Body of pancreas (tissue), 4 donors: Measurements from ENCODE around the gene CSPG4. TPM values are rescaled to one million over a fixed set of nuclear protein-coding genes. Genes with fewer than 3 reads are reported as not detected.

ENCODE experiments used
- ATAC-seq: fragments of 150-250 bp; one replicate; pipeline ENCODE4 v1.9.1; 2016
- DNase-seq, 4 donors: peaks; one replicate each; pipeline ENCODE4 v3.0.0-alpha.2; 2019
- H3K27ac ChIP-seq, 4 donors: fragments of 200-600 bp; sonication (generic); 1 replicate in 3 of 4; 2 replicates in 1 of 4; pipeline versions ENCODE4 v1.5.1 to v1.6.1; 2016 to 2019; ENCODE audit warnings: mild to moderate bottlenecking in 1 of 4, mixed read lengths in 1 of 4, moderate library complexity in 1 of 4
- H3K27me3 ChIP-seq, 2 donors: fragments of 200-600 bp; sonication (generic); one replicate each; pipeline ENCODE4 v1.6.0; 2016; ENCODE audit warnings: mild to moderate bottlenecking in 1 of 2
- H3K36me3 ChIP-seq, 2 donors: fragments of 200-600 bp; sonication (generic); replicated peaks in 1 of 2; 2 replicates each; pipeline ENCODE4 v1.5.1; 2016; ENCODE audit warnings: low read depth in 2 of 2; ENCODE audit not compliant: insufficient read depth in 1 of 2
- H3K4me1 ChIP-seq: fragments of 200-600 bp; sonication (generic); one replicate; pipeline ENCODE4 v1.6.0; 2016
- H3K4me3 ChIP-seq, 2 donors: fragments of 200-600 bp; sonication (generic); 1 replicate in 1 of 2; 2 replicates in 1 of 2; pipeline ENCODE4 v1.5.1; 2016 to 2019
- H3K9me3 ChIP-seq, 3 donors: fragments of 200-600 bp; sonication (generic); 1 replicate in 2 of 3; 2 replicates in 1 of 3; pipeline ENCODE4 v1.5.1; 2016
- POLR2A ChIP-seq, 3 donors: fragments of 450-650 bp; IDR thresholded peaks; one replicate each; pipeline ENCODE4 v1.6.1; 2016; ENCODE audit warnings: antibody characterized with exemption in 3 of 3, mild to moderate bottlenecking in 2 of 3
- WGBS, 2 donors: methylation state at CpG; one replicate each; pipeline ENCODE4 v1.1.5; 2017; 5-methylcytosine and 5-hydroxymethylcytosine counted together
- intact Hi-C: fragments of 100-400 bp; cut with DNase I; formaldehyde crosslinking; loops from one replicate; pipeline ENCODE4 v1.15.1; 2023
- total RNA-seq, 2 donors: library from RNA; depleted of rRNA; stranded (reverse); fragments of >200 nt; gene quantifications; one replicate each; pipeline ENCODE4 v1.1.0, GENCODE V29; 2016
- TF ChIP-seq, protein P1 (sequence below), 7 experiments: fragments of 450-650 bp in 4 of 7; fragments of 200-600 bp in 3 of 7; sonication (generic) in 3 of 7; IDR thresholded peaks; one replicate each; pipeline ENCODE4 v1.5.1; 2016 to 2019; ENCODE audit warnings: antibody characterized with exemption in 7 of 7

The CSPG4 gene
- total RNA-seq, 2 donors from 2014 or later: 3.1 to 13.8 TPM

DNA sequence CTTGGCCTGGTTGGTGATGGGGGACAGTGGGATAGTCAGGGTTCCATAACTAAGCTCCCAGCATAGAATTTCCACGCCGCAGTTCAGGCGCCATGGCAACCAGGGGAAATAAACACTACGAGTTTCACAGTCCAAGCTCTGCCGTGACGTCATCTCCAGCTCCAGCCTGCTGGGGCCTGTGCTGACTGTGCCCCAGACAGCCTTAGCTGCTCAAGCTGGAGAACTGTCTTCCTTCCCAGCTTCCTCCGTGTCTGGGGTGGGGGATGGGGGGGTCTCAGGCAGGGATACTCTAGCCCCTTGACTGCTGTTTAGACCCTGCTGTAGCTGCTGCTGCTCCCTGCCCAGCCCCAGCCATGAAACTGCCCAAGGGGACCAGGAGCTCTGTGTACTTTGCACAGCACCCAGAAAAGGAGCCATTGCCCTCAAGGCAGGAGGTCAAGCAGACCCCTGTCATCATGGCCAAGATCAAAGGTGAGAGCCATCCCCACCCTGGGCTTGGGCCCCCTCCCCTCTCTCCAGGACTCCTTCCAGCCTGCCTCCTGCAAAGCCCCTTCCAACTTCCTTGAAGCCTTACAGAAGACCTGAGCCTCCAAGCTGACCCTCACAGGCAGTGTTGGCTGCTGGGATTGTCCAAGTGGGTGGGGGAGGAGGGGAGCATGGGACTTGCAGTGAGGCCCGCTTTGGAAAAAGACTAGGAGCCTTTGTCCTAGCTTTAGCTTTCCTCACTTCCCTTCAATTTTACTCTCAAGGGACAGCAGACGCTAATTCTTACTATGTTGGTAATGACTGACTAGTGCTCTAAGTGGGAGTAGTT is 11.4 kb upstream of the CSPG4 start:
- TF ChIP-seq, protein P1, sequence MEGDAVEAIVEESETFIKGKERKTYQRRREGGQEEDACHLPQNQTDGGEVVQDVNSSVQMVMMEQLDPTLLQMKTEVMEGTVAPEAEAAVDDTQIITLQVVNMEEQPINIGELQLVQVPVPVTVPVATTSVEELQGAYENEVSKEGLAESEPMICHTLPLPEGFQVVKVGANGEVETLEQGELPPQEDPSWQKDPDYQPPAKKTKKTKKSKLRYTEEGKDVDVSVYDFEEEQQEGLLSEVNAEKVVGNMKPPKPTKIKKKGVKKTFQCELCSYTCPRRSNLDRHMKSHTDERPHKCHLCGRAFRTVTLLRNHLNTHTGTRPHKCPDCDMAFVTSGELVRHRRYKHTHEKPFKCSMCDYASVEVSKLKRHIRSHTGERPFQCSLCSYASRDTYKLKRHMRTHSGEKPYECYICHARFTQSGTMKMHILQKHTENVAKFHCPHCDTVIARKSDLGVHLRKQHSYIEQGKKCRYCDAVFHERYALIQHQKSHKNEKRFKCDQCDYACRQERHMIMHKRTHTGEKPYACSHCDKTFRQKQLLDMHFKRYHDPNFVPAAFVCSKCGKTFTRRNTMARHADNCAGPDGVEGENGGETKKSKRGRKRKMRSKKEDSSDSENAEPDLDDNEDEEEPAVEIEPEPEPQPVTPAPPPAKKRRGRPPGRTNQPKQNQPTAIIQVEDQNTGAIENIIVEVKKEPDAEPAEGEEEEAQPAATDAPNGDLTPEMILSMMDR (IDR thresholded peaks at IDR 0.05): no peak
- TF ChIP-seq POLR2A (IDR thresholded peaks at IDR 0.05): peak in 1 of 3 donors; percentile 38
- peak; percentile 92 for ATAC-seq
- DNase-seq: peak; percentile 86 to 91 (median 88)
- intact Hi-C loops: no loop called here
- H3K4me1 ChIP-seq: peaks cover 12% of the 10 kb centered on the region
- H3K9me3 ChIP-seq: no peaks in the 10 kb centered on the region
- H3K27me3 ChIP-seq: no peaks in the 10 kb centered on the region
- WGBS, 2 donors: 24 to 36% methylated on average over 8 to 9 of the region's 9 CpGs
- peak overlapping the region in 1 of 4 donors; percentile 7 for H3K27ac ChIP-seq
- H3K36me3 ChIP-seq: no peaks in the 10 kb centered on the region
- H3K4me3 ChIP-seq: no peak overlapping the region

DNA sequence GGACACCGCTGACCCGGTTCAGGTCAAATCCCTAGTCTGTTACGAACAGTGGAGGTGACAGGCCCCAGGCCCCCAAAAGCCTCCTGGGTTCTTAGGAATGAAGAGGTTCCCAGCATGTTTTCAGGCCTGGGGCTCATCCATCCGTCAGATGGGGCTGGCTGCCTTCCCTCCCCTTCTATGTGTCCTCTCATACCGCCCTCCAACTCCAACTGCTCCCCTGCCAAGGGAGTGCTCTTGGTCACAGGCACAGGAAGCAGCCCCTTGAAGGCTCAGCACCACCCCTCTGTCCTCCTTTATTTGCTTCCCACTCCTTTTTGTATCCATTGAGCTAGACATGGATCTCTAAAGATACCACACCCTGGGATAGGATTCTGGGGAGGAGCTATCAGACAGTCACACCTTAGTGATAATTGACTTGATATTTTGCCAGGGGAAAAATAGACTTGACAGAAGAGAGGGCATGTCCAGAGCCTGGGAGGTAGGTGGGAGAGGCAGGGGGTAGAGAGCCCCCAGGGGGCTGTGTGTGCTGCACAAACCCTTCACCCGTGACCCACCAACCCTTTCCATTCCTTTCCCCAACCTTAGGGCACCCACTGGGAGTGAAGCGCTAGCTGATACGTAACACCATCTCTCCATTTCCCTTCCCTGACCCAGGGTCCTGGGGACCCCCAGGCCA is 10.7 kb upstream of the CSPG4 start:
- Histone ChIP-seq H3K36me3 (no peaks in the 10 kb centered on the region), H3K4me3 (no peak overlapping the region), H3K9me3 (no peaks in the 10 kb centered on the region), H3K27ac (no peak overlapping the region), H3K27me3 (no peaks in the 10 kb centered on the region), H3K4me1 (peaks cover 12% of the 10 kb centered on the region)
- DNase-seq: no peak
- intact Hi-C loops: no loop called here
- WGBS, 2 donors: 83 to 84% methylated on average over 7 to 8 of the region's 8 CpGs
- TF ChIP-seq, protein P1 (IDR thresholded peaks at IDR 0.05): no peak
- TF ChIP-seq POLR2A (IDR thresholded peaks at IDR 0.05): no peak
- no peak for ATAC-seq

DNA sequence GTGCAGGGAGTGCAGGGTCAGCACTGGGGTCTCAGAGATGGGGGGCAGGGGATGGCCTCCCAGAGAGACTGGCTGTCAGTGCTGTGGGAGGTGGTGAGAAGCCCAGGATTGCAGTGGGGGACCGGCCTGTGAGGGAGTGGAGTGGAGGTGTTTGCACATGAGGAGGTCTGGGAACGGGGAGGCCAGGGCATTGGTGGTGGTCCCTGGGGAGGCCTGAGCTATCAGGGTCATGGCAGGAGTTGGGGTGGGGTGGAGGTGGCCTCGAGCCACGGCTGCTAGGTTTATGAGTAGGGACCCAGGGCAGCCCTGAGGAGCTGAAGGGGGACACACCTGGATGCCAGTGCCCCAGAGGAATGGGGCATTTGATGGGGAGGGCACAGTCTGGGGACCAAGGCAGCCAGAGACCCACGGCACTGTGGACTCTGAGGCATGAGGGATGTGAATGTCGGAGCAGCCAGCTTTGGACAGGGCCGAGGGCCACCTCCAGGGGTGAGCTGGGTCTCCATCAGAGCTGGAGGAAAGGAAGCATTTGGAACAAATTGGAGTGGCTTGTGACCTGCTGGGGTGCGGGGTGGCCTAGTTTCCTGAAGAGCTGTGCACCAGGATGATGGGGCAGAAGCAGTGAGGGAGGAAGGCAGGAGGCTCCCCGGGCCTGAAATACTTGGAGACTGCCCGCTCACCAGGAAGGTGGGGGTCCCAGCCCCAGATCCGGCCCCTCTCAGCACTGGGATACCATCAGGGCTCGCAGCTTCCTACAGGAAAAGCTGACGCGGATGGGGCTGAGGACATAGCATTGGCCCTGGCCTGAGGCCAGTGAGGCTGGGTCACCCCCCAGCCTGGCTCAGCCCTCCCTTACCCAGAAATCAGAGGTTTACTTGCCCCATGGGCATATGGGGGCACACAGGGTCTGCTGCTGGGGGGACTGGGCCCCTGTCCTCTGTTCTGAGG is 9.5 kb upstream of the CSPG4 start:
- WGBS, 2 donors: 79 to 82% methylated on average over 8 to 13 of the region's 14 CpGs
- no peak for TF ChIP-seq POLR2A (IDR thresholded peaks at IDR 0.05)
- TF ChIP-seq, protein P1 (IDR thresholded peaks at IDR 0.05): no peak
- Histone ChIP-seq H3K27me3 (no peaks in the 10 kb centered on the region), H3K4me3 (no peak overlapping the region), H3K36me3 (no peaks in the 10 kb centered on the region), H3K4me1 (peaks cover 12% of the 10 kb centered on the region), H3K9me3 (no peaks in the 10 kb centered on the region), H3K27ac (no peak overlapping the region)
- intact Hi-C loops: no loop called here
- no peak for DNase-seq
- ATAC-seq: no peak

DNA sequence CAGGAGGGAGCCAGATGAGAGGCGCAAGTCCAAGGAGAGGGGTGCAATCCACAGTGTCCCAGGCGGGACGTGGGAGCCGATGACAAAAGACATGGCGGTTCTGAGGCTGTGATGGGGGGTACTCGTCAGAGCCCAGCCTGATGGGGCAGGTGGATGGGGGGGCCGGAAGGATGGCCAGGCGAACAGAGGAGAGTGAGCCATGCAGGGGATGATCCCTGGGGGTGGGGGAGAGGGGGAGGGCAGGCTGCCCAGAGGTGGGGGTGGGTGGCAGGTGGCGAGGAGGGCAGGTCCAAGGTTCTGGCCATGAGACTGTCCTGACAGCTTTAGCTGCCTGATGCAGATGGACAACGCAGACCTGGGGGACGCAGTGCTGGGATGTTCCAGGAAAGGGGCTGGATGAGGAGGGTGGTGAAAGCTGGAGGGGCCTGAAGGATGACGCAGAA is 8.9 kb upstream of the CSPG4 start:
- Histone ChIP-seq H3K36me3 (no peaks in the 10 kb centered on the region), H3K4me1 (peaks cover 12% of the 10 kb centered on the region), H3K4me3 (no peak overlapping the region), H3K9me3 (no peaks in the 10 kb centered on the region), H3K27ac (no peak overlapping the region), H3K27me3 (no peaks in the 10 kb centered on the region)
- TF ChIP-seq, protein P1 (IDR thresholded peaks at IDR 0.05): no peak
- no peak for TF ChIP-seq POLR2A (IDR thresholded peaks at IDR 0.05)
- DNase-seq: no peak
- no peak for ATAC-seq
- WGBS, 2 donors: 62 to 64% methylated on average over 10 to 12 of the region's 12 CpGs
- intact Hi-C loops: no loop called here
